Thymus (tissue), 11 donors: Measurements from ENCODE around the gene KPTN. TPM values are rescaled to one million over a fixed set of nuclear protein-coding genes. Genes with fewer than 3 reads are reported as not detected.
"Not testable (repeated sequence)": the region's sequence is repeated elsewhere in the genome, so short reads cannot be mapped to it uniquely, and the experiment has no call there.

ENCODE experiments used
- DNase-seq, 9 donors: peaks; one replicate each; pipeline ENCODE4 v3.0.0-alpha.2; 2013; ENCODE audit warnings: low spot score in 9 of 9, low read depth in 6 of 9, missing footprints in 1 of 9
- H3K27ac ChIP-seq, 2 donors: one replicate each; pipeline ENCODE4 v1.5.1; 2013; ENCODE audit warnings: control low read depth in 1 of 2, low read depth in 1 of 2, low read length in 1 of 2, mild to moderate bottlenecking in 1 of 2, moderate library complexity in 1 of 2
- H3K27me3 ChIP-seq, 2 donors: one replicate each; pipeline ENCODE4 v1.5.1; 2013; ENCODE audit warnings: low read length in 1 of 2; ENCODE audit not compliant: control insufficient read depth in 2 of 2, insufficient read depth in 1 of 2
- H3K36me3 ChIP-seq, 2 donors: one replicate each; pipeline ENCODE4 v1.5.1; 2013; ENCODE audit warnings: low read length in 1 of 2, mild to moderate bottlenecking in 1 of 2, moderate library complexity in 1 of 2; ENCODE audit not compliant: control insufficient read depth in 2 of 2, insufficient read depth in 2 of 2
- H3K4me1 ChIP-seq, 2 donors: one replicate each; pipeline ENCODE4 v1.5.1; 2013; ENCODE audit warnings: low read length in 2 of 2; ENCODE audit not compliant: control insufficient read depth in 2 of 2, insufficient read depth in 2 of 2
- H3K4me3 ChIP-seq, 2 donors: one replicate each; pipeline ENCODE4 v1.5.1; 2013; ENCODE audit warnings: low read length in 2 of 2, control low read depth in 1 of 2, mild to moderate bottlenecking in 1 of 2
- H3K9me3 ChIP-seq, 2 donors: one replicate each; pipeline ENCODE4 v1.5.1; 2013; ENCODE audit warnings: low read length in 1 of 2, mild to moderate bottlenecking in 1 of 2; ENCODE audit not compliant: control insufficient read depth in 2 of 2, insufficient read depth in 1 of 2
- WGBS: extraction: QIAGEN DNeasy Blood & Tissue Kit; methylation state at CpG from one replicate; pipeline ENCODE4 v1.1.7; 2013; 5-methylcytosine and 5-hydroxymethylcytosine counted together
- polyA plus RNA-seq: library from polyadenylated mRNA; stranded (reverse); fragments of 200-250 nt; gene quantifications from one replicate; pipeline ENCODE4 v1.2.3, GENCODE V29; 2013
- total RNA-seq: library from RNA; stranded (reverse); fragments of 120-200 nt; gene quantifications from one replicate; pipeline ENCODE4 v1.2.4, GENCODE V29; 2013
- donor health status: healthy.

The KPTN gene
- total and polyA plus RNA-seq, 2 donors, result 14.4 to 32.2 TPM

DNA sequence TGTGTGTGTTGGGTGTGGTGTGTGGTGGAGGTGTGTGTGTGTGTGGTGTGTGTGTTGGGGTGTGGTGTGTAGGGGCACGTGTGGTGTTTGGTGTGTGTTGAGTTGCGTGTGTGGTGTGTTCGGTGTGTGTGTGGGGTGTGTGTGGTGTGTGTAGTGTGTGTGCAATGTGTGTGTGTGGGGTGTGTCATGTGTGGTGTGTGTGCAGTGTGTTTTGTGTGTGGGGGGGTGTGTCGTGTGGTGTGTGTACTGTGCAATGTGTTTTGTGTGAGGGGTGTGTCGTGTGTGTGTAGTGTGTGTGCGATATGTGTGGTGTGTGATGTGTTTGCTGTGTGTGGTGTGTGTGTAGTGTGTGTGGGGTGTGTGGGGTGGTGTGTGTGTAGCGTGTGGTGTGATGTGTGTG is 6.0 kb upstream of the KPTN start:
- no peaks in the 10 kb centered on the region for H3K27me3 ChIP-seq
- no peak overlapping the region for H3K4me3 ChIP-seq
- H3K4me1 ChIP-seq, result peaks cover 76 to 99% of the 10 kb centered on the region in 2 donors
- peak overlapping the region; percentile 26 to 89 for H3K27ac ChIP-seq
- H3K36me3 ChIP-seq, result peaks cover 47 to 65% of the 10 kb centered on the region in 2 donors
- peaks cover 2 to 5% of the 10 kb centered on the region in 2 donors for H3K9me3 ChIP-seq
- 98% methylated on average over 7 of the region's 7 CpGs for WGBS
- no peak for DNase-seq

DNA sequence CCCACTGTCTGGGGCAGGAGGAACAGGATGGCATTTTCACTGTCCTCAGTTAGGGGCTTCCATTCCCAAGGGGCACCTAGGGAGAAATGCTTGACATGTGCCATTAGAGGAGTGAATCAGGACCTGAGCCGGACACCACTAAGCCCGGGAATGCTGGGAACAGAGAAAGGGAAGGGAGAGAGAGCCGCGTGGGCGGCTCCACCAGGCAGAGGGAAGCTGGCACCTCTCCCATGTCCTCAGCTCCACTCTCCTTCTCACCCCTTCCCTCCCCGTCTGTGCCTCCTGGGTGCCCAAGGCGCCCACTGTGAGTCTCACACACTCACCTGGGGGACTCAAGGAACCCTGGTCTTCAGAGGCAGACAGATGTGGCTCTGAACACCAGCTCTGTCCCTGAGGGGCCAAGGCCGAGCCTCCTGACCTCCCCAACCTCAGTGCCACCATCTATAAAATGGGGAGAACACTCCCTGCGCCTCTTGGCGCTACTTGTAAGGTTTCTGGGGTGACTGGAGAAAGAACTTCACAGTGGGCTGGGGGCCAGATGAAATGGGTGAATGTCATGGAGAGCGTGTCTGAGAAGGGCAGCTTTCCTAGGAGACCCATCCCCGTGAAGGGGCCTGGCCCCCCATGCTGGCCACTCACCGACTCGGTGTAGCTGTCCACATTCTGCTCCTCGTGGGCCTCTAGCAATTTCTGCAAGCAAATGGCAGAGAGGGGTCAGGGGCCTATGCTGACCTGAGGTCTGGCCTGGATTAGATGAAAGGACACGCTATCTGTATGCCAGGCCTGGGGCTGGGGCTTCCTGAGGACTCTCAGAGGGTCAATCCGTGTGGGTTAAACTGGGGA is 5.3 kb upstream of the KPTN start:
- H3K4me3 ChIP-seq, result no peak overlapping the region
- peaks cover 47 to 65% of the 10 kb centered on the region in 2 donors for H3K36me3 ChIP-seq
- no peaks in the 10 kb centered on the region for H3K27me3 ChIP-seq
- peak overlapping the region in 1 of 2 donors; percentile 89 for H3K27ac ChIP-seq
- WGBS, result 96% methylated on average over 17 of the region's 17 CpGs
- peaks cover 2 to 5% of the 10 kb centered on the region in 2 donors for H3K9me3 ChIP-seq
- H3K4me1 ChIP-seq, result peaks cover 74 to 96% of the 10 kb centered on the region in 2 donors
- no peak for DNase-seq

DNA sequence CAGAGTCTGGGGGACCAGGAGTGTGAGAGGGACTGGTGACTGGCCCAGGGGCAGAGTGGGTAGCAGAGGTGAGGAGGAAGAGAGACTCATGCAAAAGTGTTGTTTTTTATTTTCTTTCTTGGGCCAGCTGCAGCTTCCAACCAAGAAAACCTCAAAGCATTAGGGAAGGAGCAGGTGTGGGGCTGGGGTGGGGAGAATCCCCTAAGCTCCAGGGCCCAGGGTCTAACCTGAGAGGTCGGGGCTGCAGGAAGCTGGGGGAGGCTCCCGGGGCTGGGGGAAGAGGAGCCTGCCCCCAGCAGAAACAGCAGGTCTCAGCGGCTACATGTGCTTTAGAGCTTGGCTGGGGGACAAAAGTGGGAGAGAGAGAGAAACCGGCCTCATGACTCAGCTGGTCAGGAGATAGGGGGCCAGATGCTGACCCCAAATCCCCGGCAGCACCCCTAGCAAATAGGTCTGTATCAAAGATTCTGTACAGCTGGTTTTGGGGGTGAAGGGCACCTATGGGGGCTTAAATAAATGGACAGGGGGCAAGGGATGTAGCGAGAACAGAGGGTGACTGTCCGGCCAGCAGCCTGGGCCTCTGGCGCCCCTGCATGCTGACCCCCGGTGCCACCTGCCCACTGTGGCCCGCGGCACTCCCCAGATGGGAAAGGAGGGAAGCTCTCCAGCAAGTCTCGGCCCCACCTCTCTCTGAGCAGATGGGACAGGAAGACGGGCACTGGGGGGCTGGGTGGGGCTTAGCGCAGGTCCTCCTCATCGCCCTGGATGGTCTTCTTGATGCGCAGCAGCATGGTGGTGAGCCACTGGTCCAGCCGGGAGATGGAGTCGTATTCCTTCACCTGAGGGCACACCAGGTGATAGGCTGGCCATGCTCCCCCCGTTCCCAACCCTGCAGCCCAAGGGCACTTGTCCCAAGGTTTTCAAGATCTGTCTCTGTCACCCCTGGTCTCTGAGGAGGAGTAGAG is 3.8 kb upstream of the KPTN start:
- H3K27me3 ChIP-seq, result no peaks in the 10 kb centered on the region
- H3K27ac ChIP-seq, result peak overlapping the region; percentile 79 to 95
- WGBS, result 32% methylated on average over 19 of the region's 19 CpGs
- peaks cover 65 to 92% of the 10 kb centered on the region in 2 donors for H3K4me1 ChIP-seq
- H3K9me3 ChIP-seq, result peaks cover 2 to 16% of the 10 kb centered on the region in 2 donors
- DNase-seq, result peak in 4 of 9 donors; percentile 55 to 82 (median 61)
- peaks cover 39 to 53% of the 10 kb centered on the region in 2 donors for H3K36me3 ChIP-seq
- H3K4me3 ChIP-seq, result peak overlapping the region; percentile 29 to 39

DNA sequence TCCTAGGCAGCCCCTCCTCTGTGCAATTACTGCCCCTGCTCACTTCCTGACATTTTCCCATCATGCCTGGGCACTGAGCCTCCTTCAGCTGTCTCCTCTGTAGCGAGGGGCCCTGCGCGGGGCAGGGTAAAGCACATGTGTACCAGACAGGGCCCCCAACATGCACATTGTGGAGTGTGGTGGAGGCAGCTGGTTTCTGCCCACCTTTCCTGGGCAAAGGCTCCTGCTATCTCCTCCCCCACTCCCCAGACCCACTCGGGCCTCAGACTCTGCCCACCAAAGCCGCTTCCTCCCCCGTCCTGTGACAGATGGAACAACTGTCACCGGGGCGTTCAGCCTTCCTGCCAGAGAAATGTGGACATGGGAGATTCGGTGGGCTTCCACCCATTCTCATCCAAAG is 2.9 kb upstream of the KPTN start:
- Histone ChIP-seq H3K9me3 (peaks cover 0 to 16% of the 10 kb centered on the region in 2 donors), H3K27ac (peak overlapping the region; percentile 79 to 95), H3K36me3 (peaks cover 32 to 44% of the 10 kb centered on the region in 2 donors), H3K27me3 (no peaks in the 10 kb centered on the region), H3K4me1 (peaks cover 57 to 83% of the 10 kb centered on the region in 2 donors), H3K4me3 (peak overlapping the region in 1 of 2 donors; percentile 39)
- 7% methylated on average over 9 of the region's 9 CpGs for WGBS
- DNase-seq, result peak in 4 of 9 donors; percentile 64 to 85 (median 70)

DNA sequence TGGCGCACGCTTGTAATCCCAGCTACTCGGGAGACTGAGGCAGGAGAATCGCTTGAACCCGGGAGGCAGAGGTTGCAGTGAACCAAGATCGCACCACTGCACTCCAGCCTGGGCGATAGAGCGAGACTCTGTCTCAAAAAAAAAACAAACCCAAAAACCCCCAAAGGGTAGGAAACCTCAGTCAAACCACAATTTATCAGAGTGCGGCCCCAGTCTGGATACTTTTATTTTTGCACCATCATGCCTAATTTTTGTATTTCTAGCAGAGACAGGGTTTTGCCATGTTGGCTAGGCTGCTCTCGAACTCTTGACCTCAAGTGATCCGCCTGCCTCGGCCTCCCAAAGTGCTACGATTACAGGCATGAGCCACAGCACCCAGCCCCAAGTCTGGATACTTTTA is 2.2 kb upstream of the KPTN start:
- H3K36me3 ChIP-seq, result peaks cover 26 to 37% of the 10 kb centered on the region in 2 donors

DNA sequence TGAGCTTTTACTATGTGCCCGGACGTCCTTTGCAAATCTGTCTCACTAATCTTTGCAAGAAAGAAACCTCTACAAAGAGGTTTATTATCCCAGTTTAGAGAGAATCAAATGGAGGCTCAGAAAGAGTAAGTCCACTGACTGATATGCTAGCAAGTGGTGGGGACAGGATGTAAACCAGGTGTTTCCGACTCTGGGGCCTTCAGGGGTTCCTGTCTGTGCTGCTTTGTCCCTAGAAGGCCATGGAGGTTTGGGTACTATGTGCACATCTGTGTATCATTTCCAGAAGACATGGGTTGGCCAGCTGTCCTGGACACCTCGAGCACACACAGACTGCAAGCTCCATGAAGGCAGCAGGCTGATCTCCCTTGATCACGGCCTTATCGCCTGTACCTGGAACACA is 1.2 kb upstream of the KPTN start:
- Histone ChIP-seq H3K27me3 (no peaks in the 10 kb centered on the region), H3K36me3 (peaks cover 18 to 27% of the 10 kb centered on the region in 2 donors), H3K4me3 (peak overlapping the region; percentile 86 to 88), H3K27ac (peak overlapping the region; percentile 94 to 95), H3K4me1 (peaks cover 40 to 66% of the 10 kb centered on the region in 2 donors), H3K9me3 (peaks cover 0 to 11% of the 10 kb centered on the region in 2 donors)
- DNase-seq, result peak in 4 of 9 donors; percentile 55 to 84 (median 64)
- WGBS, result 53% methylated on average over 6 of the region's 6 CpGs

More for the DNA sequence above, 2.2 kb upstream of the KPTN start:
- not testable (repeated sequence) for H3K27me3 ChIP-seq, DNase-seq
- WGBS, result 61% methylated on average over 13 of the region's 13 CpGs
- H3K9me3 ChIP-seq, result peaks cover 0 to 16% of the 10 kb centered on the region in 2 donors
- H3K27ac ChIP-seq, result peak overlapping the region; percentile 79 to 95
- H3K4me3 ChIP-seq, result peak overlapping the region in 1 of 2 donors; percentile 39
- peaks cover 50 to 76% of the 10 kb centered on the region in 2 donors for H3K4me1 ChIP-seq

DNA sequence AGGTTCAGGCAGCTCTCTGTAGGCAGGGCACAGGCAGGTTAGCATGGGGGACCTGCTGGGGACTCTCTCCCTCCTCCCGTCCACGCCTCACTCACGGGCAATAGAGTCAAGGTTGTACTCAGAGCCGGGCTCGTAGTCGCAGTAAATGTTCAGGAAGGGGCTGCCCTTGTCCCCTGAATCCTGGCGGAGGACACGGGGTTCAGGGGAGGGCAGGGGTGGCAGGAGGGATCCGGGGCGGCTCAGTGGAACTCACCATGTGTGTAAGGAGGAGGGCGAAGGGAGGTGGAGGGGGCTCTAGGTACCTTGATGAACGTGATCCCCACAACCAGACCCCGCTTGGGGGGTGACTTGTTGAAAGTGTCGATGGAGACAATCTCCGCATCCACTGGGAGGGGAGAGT is 819 bp downstream of the KPTN start:
- H3K4me3 ChIP-seq, result peak overlapping the region; percentile 86 to 88
- DNase-seq, result no peak
- 97% methylated on average over 15 of the region's 15 CpGs for WGBS
- H3K27ac ChIP-seq, result no peak overlapping the region
- H3K27me3 ChIP-seq, result no peaks in the 10 kb centered on the region
- H3K9me3 ChIP-seq, result peaks cover 0 to 11% of the 10 kb centered on the region in 2 donors
- H3K4me1 ChIP-seq, result peaks cover 37 to 47% of the 10 kb centered on the region in 2 donors
- H3K36me3 ChIP-seq, result peaks cover 7 to 10% of the 10 kb centered on the region in 2 donors

DNA sequence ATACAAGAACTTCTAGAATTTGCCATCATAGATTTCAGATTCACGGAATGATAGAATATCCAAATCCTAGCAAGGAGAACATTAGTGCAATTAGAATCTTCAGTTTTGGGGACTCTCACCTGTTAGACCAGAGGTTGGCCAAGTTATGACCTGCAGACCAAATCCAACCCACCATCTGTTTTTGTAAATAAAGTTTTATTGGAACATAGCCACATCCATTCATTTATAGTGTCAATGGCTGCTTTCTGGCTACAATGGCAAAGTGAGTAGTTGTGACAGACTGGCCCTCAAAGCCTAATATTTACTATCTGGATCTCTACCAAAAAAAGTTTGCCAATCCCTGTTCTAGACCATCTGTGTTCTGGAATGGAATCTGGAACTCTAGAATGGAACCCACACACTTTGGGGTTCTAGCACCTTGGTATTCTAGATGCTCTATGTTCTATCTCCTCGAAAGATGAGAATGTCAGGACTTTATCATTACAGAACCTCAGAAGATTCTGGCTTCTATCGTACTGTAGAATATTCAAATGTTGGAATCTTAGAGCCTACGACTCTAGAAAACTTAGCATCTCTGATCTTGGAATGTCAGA is 2.5 kb downstream of the KPTN start:
- no peak for DNase-seq
- H3K36me3 ChIP-seq, result peaks cover 2 to 7% of the 10 kb centered on the region in 2 donors
- no peak overlapping the region for H3K27ac ChIP-seq
- H3K4me1 ChIP-seq, result peaks cover 22 to 30% of the 10 kb centered on the region in 2 donors
- H3K27me3 ChIP-seq, result no peaks in the 10 kb centered on the region
- WGBS, result 97% methylated on average over 4 of the region's 4 CpGs
- H3K4me3 ChIP-seq, result no peak overlapping the region
- H3K9me3 ChIP-seq, result peaks cover 0 to 11% of the 10 kb centered on the region in 2 donors
